Measurements from ENCODE around the gene DPT.

DPT gene

DNA sequence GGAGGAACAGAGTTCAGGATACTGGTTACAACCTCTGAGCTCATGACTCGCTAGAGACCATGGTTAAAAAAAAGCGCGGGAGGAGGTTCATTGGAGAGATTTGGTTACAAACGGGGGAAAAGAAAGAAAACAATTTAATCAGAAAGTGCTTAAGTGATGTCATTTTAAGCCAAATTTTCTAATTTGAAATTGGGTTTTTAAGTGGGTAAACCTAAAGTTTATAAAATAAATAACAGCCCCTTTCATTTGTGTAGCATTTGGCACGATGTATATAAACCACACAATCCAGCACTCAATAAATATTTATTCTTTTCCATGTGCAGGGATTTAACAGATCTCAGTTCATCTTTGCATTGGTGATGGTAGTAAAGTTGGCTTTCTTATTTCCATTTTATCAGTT lies 7.0 kb upstream of the DPT start:
- DNase-seq (ENCODE audit: low read depth in 2 of 2), result no peak

- DNase-seq (ENCODE audit: low read depth in 2 of 2), result no peak
These were observed 5.9 kb upstream of the DPT start for GRCh38 chr1:168734946-168735345.

DNA sequence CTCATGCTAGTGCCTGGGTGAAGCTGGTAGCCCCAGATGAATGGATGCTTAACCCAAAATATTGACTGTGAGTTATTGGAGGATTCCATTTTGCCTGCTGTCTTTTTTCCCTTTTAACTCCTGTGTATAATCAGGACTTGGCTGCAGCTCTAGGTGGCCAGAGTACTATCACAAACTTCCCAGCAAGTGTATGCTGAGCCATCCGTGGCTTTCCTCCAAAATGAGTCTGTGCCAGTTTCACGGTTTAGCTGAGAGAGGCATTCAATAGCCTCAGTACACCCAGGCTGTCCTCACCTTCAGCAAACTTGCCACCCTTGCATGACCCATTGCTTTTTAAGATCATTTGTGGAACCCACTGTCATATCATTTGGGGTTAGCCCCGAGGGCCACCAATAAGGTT lies 5.3 kb upstream of the DPT start:
- no peak for DNase-seq (ENCODE audit: low read depth in 2 of 2)

- DNase-seq (ENCODE audit: low read depth in 2 of 2), result no peak
These were observed 4.2 kb upstream of the DPT start for GRCh38 chr1:168733241-168733640.

- no peak for DNase-seq (ENCODE audit: low read depth in 2 of 2)
These were observed 3.7 kb upstream of the DPT start for GRCh38 chr1:168732736-168733135.

GRCh38 chr1:168731244-168731953 lies 2.4 kb upstream of the DPT start:
- no peak for DNase-seq (ENCODE audit: low read depth in 2 of 2)

- DNase-seq (ENCODE audit: low read depth in 2 of 2), result no peak
These were observed 398 bp upstream of the DPT start for GRCh38 chr1:168729405-168729802.

GRCh38 chr1:168726719-168727118 lies 2.3 kb downstream of the DPT start:
- no peak for DNase-seq (ENCODE audit: low read depth in 2 of 2)

DNA sequence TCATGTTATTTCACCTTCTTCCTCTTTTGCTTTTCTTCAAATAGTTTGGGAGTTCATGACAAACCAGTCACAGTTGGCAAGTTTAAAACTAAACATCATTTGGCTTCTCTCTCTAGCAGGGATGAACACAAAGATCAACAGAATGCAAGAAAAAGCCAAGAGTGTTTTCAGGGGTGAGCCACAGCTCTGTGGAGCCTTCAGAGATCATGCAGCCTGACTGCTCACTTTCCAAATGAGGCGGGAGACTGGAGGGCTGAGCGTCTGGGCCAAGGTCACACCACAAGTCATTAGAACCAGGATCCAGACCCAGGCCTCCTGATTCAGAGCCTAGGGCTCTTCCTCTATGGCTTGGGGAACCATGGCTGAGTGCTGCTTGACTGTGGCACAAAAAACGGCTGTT lies 2.7 kb downstream of the DPT start:
- no peak for DNase-seq (ENCODE audit: low read depth in 2 of 2)

DNA sequence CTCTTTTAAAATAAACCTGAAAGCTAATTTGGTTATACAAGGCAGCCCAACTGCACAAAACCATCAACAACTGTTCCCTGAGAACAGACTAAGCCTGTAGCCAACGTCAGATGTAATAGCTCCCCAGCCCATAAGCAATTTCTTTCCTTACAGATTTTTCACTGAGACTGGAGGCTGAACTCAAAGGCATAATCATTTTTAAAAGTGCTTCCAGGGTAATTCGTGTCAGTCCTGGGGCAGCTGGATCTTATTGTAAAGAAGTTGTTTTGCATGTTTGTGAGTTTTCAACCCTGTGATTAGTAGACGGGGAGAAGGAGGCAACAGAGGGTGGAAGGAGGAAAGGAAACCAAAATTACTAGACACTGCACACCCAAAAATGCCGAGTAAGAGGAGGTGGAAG lies 3.2 kb downstream of the DPT start:
- no peak for DNase-seq (ENCODE audit: low read depth in 2 of 2)

DNA sequence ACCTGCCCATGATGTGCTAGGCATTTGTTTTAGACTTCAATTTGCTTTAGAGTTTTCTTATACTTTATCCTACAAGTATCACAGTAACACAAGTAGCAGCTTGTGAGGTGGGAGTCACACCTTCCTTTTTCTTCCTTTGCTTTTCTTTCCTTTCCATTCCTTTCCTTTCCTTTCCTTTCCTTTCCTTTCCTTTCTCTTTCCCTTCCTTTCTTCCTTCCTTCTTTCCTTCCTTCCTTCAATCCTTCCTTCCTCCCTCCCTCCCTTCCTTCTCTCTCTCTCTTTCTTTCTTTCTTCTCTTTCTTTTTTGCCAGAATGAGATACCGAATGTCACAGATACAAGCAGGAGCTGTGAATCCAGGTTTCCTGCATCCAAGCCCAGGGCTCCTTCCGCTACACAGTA lies 3.9 kb downstream of the DPT start:
- DNase-seq (ENCODE audit: low read depth in 2 of 2), result no peak

- DNase-seq (ENCODE audit: low read depth in 2 of 2), result no peak
These were observed 6.0 kb downstream of the DPT start for GRCh38 chr1:168723000-168723399.

GRCh38 chr1:168720839-168721238 lies 8.2 kb downstream of the DPT start:
- no peak for DNase-seq (ENCODE audit: low read depth in 2 of 2)

GRCh38 chr1:168719306-168720111 lies 9.5 kb downstream of the DPT start:
- DNase-seq (ENCODE audit: low read depth in 2 of 2), result no peak

GRCh38 chr1:168717906-168718891 lies 10.8 kb downstream of the DPT start:
- no peak for DNase-seq (ENCODE audit: low read depth in 2 of 2)

DNA sequence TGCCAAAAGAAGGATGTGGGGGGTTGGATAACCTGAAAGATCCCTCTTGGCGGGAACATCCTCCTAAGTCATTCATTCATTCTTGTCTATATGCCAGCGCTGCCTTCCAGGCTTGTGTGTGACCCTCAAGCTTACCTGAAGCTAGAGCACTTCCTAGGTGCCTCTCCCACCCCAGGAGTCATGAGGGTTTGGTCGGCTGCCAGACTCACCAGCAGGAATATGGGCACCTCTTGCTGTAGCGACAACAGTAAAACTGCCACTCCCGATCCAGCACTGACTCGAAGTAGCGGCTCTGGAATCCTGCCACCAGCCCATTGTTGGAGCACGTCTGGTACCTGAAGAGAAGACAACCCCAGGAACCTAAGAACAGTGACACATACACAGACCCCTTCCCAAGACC lies 15.0 kb downstream of the DPT start:
- DNase-seq (ENCODE audit: low read depth in 2 of 2), result no peak

DNA sequence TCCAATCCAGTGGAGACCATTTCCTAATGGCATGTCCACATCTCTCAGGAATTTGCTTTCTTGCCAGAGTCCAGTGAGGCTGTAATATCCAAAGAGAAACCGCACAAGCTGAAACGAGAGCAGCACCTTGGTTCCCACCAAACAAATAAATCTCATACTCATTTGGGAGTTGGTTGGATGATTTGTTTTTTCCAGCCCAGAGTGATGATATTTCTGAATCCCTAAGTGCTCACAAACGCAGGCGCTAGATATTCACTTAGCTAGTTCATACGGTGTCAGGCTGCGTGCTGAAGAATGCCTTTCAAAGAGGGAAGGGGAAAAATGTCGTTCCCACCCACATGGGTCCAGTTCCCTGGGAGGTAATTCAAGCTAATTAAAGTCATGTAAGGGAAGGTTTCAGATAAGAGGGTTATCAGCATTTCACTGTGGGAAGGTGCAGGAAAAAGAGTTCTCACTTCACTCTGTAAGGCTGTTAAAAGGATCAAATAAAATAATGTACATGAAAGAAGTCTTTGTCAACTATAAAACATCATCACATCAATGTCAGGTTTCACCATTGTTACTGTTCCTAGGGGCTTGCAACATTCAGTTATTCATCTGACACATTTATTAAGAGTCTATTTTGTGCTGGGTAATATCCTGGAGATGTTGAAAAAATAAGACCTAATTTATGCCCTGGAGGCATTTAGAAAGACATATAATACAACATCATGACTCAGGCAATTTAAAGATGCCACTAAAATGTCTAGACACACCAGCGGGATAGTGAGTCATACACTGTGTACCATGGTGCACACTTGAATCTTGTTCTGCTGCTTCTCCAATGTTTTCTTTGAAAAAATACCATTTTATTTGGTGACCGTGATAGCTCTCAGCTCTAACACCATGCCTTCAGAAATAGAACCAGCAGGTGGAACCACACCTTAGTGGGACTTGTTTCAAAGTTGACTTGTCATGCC lies 19.3 kb downstream of the DPT start:
- DNase-seq (ENCODE audit: low read depth in 2 of 2), result no peak

DNA sequence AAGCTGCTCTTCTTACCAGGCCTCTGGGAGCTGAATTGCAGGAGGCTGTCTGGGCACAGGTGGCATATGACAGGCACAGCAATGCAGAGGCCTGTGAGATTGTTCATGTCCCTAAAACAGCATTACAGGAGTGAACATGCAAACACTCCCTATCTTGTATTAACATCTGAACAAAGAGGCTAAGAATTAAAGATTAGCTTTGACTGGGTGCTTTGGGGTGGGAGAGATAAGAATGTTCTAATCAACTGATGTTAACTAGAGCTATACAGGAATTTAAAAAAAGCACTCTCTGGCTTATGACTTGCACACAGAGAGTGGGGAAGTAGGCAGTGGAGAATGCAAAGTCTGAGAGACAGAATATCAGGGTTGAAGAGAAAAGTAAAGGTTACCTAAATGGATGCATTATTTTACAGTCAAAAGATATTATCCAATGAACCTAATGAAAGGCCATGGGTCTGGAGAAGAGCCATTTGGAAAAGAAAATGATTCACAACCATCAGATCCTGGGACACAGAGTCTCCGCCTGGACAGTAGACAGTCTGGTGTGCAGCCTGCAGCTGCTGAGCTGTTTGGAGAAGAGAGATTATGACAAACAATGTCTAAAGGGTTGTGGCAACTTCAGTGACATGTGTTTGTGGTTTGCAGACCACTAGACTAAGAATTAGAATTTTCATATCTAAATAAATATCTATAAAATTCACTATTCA lies 20.2 kb downstream of the DPT start:
- DNase-seq (ENCODE audit: low read depth in 2 of 2), result no peak

- DNase-seq (ENCODE audit: low read depth in 2 of 2), result no peak
These were observed 22.5 kb downstream of the DPT start for GRCh38 chr1:168706391-168706992.

All from stimulated activated CD8-positive, alpha-beta memory T cell treated with anti-CD3 and anti-CD28 coated beads, Interleukin-15, amount 100 ng/mL, for 48 hours (primary cell).